Lung (tissue), 12 donors: ENCODE measurements around the gene DNAJB5. TPM values are rescaled to one million over a fixed set of nuclear protein-coding genes. Genes with fewer than 3 reads are reported as not detected.

ENCODE experiments used
- ATAC-seq: fragments of 200-7000 bp; cut with Tn5 transposase; one replicate; pipeline ENCODE4 v1.9.1; 2020; ENCODE audit warnings: moderate number of reproducible peaks; ENCODE audit not compliant: insufficient read depth, low FRiP score
- DNase-seq, 3 donors: peaks; one replicate each; pipeline ENCODE4 v3.0.0-alpha.2; 2013 to 2017
- H3K27ac ChIP-seq, 2 donors: one replicate each; pipeline ENCODE4 v1.5.1; 2013; ENCODE audit warnings: mild to moderate bottlenecking in 2 of 2, moderate library complexity in 2 of 2, control low read depth in 1 of 2, inconsistent platforms in 1 of 2, low read depth in 1 of 2, low read length in 1 of 2
- H3K27me3 ChIP-seq, 3 donors: one replicate each; pipeline ENCODE4 v1.5.1; 2013; ENCODE audit warnings: low read length in 2 of 3; ENCODE audit not compliant: control insufficient read depth in 3 of 3, insufficient read depth in 3 of 3
- H3K36me3 ChIP-seq, 4 donors: one replicate each; pipeline ENCODE4 v1.5.1; 2013; ENCODE audit warnings: low read length in 4 of 4, mild to moderate bottlenecking in 1 of 4, moderate library complexity in 1 of 4; ENCODE audit not compliant: control insufficient read depth in 4 of 4, insufficient read depth in 4 of 4
- H3K4me1 ChIP-seq, 5 donors: one replicate each; pipeline ENCODE4 v1.5.1; 2013; ENCODE audit warnings: low read length in 5 of 5, mild to moderate bottlenecking in 2 of 5, moderate library complexity in 1 of 5; ENCODE audit not compliant: control insufficient read depth in 5 of 5, insufficient read depth in 5 of 5
- H3K4me3 ChIP-seq: one replicate; pipeline ENCODE4 v1.5.1; 2013; ENCODE audit warnings: mild to moderate bottlenecking, control low read depth, moderate library complexity
- H3K9ac ChIP-seq, 2 donors: one replicate each; pipeline ENCODE4 v1.5.1; 2013; ENCODE audit warnings: low read length in 2 of 2, control low read depth in 1 of 2; ENCODE audit not compliant: insufficient read depth in 1 of 2
- H3K9me3 ChIP-seq, 4 donors: one replicate each; pipeline ENCODE4 v1.5.1; 2013; ENCODE audit warnings: low read length in 3 of 4, mild to moderate bottlenecking in 1 of 4, moderate library complexity in 1 of 4; ENCODE audit not compliant: control insufficient read depth in 4 of 4, insufficient read depth in 3 of 4
- WGBS, 2 donors: extraction: QIAGEN DNeasy Blood & Tissue Kit; methylation state at CpG; one replicate each; pipeline ENCODE4 v1.1.7; 2013; 5-methylcytosine and 5-hydroxymethylcytosine counted together
- polyA plus RNA-seq, 2 donors: library from polyadenylated mRNA; stranded (reverse); fragments of 200-250 nt; gene quantifications; one replicate each; pipeline ENCODE4 v1.2.1, GENCODE V29; 2013
- total RNA-seq, 2 donors: library from RNA; depleted of rRNA in 1 of 2; stranded (reverse); fragments of >200 nt in 1 of 2; gene quantifications; one replicate each; pipeline ENCODE4 v1.2.1, GENCODE V29; 2014 to 2021
- TF ChIP-seq, protein P1 (sequence below): IDR thresholded peaks from 2 replicates; pipeline ENCODE4 v1.5.1; 2012; ENCODE audit warnings: mild to moderate bottlenecking; ENCODE audit errors: control extremely low read depth, extremely low read depth
- donor health status: control.
- donor health status: control.
- donor health status: Bipolar disorder and iron deficiency.
- donor health status: healthy.
- donor health status: DM: yes; HTN: yes; CAD: no.

The DNAJB5 gene
- total and polyA plus RNA-seq, 4 donors: 4.5 to 10.3 (median 6.9) TPM

DNA sequence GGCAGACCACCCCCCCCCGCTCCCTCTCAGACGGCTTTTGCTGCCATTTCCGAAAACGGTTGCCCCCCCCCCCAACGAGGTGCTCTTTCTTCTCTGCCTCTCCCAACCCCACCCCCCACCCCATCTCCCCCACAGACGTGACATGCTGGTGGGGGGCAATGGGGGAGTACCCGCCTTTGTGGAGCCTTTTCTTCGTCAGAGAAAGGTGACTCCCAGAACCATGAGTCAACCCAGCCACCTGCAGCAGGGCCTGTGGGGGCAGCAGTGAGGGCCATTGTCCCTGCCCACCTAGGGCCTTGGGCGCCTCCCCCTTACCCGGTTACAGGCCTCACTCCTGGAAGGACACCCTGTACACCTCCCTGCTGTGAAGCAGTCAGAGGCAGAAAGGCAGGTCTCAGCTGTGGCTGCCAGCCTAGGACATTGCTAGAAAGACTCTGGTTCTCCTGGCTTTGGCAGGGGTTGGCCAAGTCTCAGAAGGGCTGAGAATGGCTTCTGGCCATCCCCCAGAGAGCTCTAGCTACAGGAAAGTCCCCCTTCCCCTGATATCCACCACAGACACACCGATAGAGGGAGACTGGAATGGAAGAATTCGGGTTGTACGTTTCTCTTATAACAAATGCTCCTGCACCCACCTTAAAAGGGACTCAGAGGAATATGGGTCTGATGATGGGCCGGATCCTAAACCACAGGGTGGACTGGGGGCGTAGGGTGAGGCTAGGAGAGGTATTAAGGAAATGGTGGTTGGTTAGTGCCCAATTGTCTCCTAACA lies 2.2 kb downstream of the DNAJB5 start:
- 80 to 87% methylated on average over 14 to 15 of the region's 15 CpGs for WGBS, 2 donors
- H3K27me3 ChIP-seq: no peaks in the 10 kb centered on the region
- DNase-seq (no peak), ATAC-seq (no peak)
- peaks cover 0 to 24% (median 16%) of the 10 kb centered on the region in 5 donors for H3K4me1 ChIP-seq
- TF ChIP-seq, protein P1, sequence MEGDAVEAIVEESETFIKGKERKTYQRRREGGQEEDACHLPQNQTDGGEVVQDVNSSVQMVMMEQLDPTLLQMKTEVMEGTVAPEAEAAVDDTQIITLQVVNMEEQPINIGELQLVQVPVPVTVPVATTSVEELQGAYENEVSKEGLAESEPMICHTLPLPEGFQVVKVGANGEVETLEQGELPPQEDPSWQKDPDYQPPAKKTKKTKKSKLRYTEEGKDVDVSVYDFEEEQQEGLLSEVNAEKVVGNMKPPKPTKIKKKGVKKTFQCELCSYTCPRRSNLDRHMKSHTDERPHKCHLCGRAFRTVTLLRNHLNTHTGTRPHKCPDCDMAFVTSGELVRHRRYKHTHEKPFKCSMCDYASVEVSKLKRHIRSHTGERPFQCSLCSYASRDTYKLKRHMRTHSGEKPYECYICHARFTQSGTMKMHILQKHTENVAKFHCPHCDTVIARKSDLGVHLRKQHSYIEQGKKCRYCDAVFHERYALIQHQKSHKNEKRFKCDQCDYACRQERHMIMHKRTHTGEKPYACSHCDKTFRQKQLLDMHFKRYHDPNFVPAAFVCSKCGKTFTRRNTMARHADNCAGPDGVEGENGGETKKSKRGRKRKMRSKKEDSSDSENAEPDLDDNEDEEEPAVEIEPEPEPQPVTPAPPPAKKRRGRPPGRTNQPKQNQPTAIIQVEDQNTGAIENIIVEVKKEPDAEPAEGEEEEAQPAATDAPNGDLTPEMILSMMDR: no peak
- peak overlapping the region; percentile 26 to 99 for H3K27ac ChIP-seq
- no peak overlapping the region for H3K9ac ChIP-seq
- peaks cover 0 to 7% (median 7%) of the 10 kb centered on the region in 4 donors for H3K36me3 ChIP-seq
- no peaks in the 10 kb centered on the region for H3K9me3 ChIP-seq
- H3K4me3 ChIP-seq: no peak overlapping the region

DNA sequence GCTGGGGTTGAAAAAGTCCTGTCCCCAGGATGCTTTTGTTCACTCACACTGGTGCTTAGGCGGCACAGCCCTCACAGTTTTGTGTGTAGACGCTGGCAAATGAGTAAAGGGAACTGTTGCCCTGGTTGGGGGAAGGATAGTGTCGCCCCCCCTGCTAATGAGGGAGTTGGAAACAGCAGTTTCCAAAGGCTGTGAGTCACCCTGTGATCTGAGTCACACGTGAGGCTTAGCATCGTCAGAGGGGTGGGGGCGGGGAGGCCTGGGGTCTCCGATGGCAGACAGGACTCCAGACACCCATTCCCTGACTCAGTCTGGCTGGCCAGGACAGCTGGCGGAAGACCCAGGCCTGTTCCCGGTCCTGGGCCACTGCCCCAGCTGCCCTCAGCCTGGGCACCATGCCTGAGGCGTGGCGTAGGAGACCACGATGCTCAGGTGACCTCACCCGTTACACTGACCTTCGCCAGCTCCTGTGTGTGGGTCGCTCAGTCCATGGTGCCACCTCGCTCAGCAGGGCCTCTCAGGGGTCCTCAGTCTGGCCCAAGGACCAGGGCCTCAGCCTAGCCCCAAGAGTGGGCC lies 2.9 kb downstream of the DNAJB5 start:
- H3K27ac ChIP-seq: peak overlapping the region; percentile 76 to 99
- H3K27me3 ChIP-seq: no peaks in the 10 kb centered on the region
- H3K9me3 ChIP-seq: no peaks in the 10 kb centered on the region
- DNase-seq (no peak), ATAC-seq (no peak)
- peaks cover 0 to 13% (median 10%) of the 10 kb centered on the region in 4 donors for H3K36me3 ChIP-seq
- H3K9ac ChIP-seq: no peak overlapping the region
- peaks cover 0 to 26% (median 16%) of the 10 kb centered on the region in 5 donors for H3K4me1 ChIP-seq
- H3K4me3 ChIP-seq: no peak overlapping the region
- TF ChIP-seq, protein P1: no peak
- 73 to 81% methylated on average over 16 of the region's 16 CpGs for WGBS, 2 donors

DNA sequence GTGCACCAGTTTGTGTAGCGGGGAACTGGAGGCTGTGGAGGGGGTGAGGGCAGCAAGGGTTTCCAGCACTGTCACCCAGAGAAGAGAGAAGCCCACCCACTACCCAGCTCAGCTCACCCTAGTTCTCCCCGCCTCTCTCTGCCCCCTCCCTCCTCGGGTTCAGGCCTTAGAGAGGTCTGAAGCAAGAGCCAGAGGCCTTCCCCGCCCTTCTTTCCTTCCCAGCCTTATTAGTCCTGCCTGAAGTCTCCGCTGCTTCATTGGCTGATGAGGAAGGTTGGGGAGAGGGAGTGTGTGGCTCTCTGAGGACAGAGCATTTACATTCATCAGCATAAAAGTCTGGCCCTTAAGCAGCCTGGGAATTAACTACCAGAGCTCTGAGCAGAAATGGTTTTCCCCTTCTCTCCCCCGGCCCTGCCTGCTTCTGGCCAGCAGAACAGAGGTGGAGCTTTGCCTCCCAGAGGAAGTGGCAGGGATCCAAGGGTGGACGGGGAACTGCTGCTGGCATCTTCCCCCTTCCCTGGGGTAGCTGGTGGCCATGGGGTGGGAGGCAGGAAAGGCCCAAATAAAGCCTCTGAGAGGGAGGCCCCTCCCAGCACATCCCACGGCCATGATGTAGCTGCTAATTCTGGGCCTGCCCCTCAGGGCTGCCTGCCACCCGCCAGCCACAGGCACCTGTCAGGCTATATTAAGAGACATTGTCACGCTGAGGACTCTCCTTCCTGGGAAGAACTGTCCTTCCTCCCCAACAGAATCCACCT lies 4.1 kb downstream of the DNAJB5 start:
- no peak for ATAC-seq
- no peaks in the 10 kb centered on the region for H3K27me3 ChIP-seq
- H3K36me3 ChIP-seq: peaks cover 3 to 13% (median 10%) of the 10 kb centered on the region in 4 donors
- H3K27ac ChIP-seq: peak overlapping the region; percentile 55 to 99
- peaks cover 0 to 26% (median 15%) of the 10 kb centered on the region in 5 donors for H3K4me1 ChIP-seq
- DNase-seq: peak; percentile 50 to 69 (median 65)
- peak overlapping the region in 1 of 2 donors; percentile 32 for H3K9ac ChIP-seq
- TF ChIP-seq, protein P1: no peak
- H3K4me3 ChIP-seq: no peak overlapping the region
- H3K9me3 ChIP-seq: no peaks in the 10 kb centered on the region
- 40 to 63% methylated on average over 10 of the region's 10 CpGs for WGBS, 2 donors
